HepG2 (cell line): Measurements from ENCODE around the gene ATP11C.

Experiments used
- PHF8 ChIP-seq: sonication (generic); formaldehyde crosslinking; IDR thresholded peaks from 2 replicates; pipeline ENCODE4 v1.5.0; 2020; ENCODE audit warnings: missing genetic modification reagents
- THAP9 ChIP-seq: sonication (generic); formaldehyde crosslinking; IDR thresholded peaks from 2 replicates; pipeline ENCODE4; 2020; ENCODE audit warnings: missing genetic modification reagents, mild to moderate bottlenecking, borderline replicate concordance
- TF ChIP-seq, protein P1 (sequence below): sonication (generic); formaldehyde crosslinking; IDR thresholded peaks from 2 replicates; pipeline ENCODE4 v1.5.1; 2020; ENCODE audit warnings: mild to moderate bottlenecking, moderate library complexity, missing genetic modification reagents
- TF ChIP-seq, protein P2 (sequence below): sonication (generic); formaldehyde crosslinking; IDR thresholded peaks from 2 replicates; pipeline ENCODE4 v1.4.0; 2020; ENCODE audit warnings: mild to moderate bottlenecking, missing genetic modification reagents, borderline replicate concordance

DNA sequence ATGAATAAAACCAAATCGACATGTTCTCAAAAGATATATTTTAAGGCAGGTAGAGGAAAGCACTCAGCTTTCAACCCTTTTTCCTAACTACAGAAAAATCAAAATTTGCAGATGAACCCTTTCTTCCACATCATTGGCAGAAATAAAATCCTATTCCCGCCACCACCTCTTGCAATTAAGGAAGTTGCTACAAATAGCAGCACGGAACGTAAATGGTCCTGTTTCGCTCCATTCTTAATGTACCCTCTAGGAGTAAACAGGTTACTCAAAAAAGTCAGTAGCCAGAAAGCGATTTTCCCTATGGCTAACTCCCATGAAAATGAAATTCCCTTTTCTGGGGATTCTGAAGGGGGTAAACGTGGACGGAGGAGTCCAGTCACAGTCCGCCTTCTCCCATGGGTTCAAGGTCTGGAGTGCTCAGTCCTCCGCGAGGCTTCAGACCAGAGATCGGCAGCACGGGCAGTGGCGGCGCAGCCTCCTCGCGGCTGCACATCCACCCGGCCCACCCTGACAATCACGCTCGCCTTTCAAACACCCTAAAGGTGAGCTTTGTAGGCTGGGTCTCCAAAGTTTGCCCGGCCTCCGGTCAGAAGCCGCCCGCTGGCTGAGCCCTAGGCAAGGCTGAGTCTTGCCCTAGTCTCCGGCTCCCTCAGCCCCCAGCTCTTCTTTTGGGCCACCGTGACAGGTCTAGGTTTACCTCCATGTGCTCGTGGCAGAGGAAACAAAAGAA is 1.8 kb downstream of the ATP11C start:
- TF ChIP-seq, protein P1, sequence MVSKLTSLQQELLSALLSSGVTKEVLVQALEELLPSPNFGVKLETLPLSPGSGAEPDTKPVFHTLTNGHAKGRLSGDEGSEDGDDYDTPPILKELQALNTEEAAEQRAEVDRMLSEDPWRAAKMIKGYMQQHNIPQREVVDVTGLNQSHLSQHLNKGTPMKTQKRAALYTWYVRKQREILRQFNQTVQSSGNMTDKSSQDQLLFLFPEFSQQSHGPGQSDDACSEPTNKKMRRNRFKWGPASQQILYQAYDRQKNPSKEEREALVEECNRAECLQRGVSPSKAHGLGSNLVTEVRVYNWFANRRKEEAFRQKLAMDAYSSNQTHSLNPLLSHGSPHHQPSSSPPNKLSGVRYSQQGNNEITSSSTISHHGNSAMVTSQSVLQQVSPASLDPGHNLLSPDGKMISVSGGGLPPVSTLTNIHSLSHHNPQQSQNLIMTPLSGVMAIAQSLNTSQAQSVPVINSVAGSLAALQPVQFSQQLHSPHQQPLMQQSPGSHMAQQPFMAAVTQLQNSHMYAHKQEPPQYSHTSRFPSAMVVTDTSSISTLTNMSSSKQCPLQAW: no peak
- no peak for TF ChIP-seq THAP9 (CRISPR knock-in tag)
- TF ChIP-seq, protein P2, sequence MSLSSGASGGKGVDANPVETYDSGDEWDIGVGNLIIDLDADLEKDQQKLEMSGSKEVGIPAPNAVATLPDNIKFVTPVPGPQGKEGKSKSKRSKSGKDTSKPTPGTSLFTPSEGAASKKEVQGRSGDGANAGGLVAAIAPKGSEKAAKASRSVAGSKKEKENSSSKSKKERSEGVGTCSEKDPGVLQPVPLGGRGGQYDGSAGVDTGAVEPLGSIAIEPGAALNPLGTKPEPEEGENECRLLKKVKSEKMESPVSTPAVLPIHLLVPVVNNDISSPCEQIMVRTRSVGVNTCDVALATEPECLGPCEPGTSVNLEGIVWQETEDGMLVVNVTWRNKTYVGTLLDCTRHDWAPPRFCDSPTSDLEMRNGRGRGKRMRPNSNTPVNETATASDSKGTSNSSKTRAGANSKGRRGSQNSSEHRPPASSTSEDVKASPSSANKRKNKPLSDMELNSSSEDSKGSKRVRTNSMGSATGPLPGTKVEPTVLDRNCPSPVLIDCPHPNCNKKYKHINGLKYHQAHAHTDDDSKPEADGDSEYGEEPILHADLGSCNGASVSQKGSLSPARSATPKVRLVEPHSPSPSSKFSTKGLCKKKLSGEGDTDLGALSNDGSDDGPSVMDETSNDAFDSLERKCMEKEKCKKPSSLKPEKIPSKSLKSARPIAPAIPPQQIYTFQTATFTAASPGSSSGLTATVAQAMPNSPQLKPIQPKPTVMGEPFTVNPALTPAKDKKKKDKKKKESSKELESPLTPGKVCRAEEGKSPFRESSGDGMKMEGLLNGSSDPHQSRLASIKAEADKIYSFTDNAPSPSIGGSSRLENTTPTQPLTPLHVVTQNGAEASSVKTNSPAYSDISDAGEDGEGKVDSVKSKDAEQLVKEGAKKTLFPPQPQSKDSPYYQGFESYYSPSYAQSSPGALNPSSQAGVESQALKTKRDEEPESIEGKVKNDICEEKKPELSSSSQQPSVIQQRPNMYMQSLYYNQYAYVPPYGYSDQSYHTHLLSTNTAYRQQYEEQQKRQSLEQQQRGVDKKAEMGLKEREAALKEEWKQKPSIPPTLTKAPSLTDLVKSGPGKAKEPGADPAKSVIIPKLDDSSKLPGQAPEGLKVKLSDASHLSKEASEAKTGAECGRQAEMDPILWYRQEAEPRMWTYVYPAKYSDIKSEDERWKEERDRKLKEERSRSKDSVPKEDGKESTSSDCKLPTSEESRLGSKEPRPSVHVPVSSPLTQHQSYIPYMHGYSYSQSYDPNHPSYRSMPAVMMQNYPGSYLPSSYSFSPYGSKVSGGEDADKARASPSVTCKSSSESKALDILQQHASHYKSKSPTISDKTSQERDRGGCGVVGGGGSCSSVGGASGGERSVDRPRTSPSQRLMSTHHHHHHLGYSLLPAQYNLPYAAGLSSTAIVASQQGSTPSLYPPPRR (CRISPR knock-in tag): no peak
- no peak for TF ChIP-seq PHF8
